Ishikawa (cell line): Measurements from ENCODE around the gene KCTD2.

Experiments used
- CEBPB ChIP-seq: IDR thresholded peaks from 2 replicates; pipeline ENCODE4 v1.6.1; 2012
- CREB1 ChIP-seq: IDR thresholded peaks from 2 replicates; pipeline ENCODE4 v1.6.1; 2012; ENCODE audit warnings: low read depth
- EGR1 ChIP-seq: IDR thresholded peaks from 2 replicates; pipeline ENCODE4 v1.6.1; 2012
- EP300 ChIP-seq: IDR thresholded peaks from 2 replicates; pipeline ENCODE4 v1.6.1; 2012; ENCODE audit warnings: borderline replicate concordance
- FOXM1 ChIP-seq: IDR thresholded peaks from 2 replicates; pipeline ENCODE4 v1.6.1; 2012; ENCODE audit warnings: low read depth, borderline replicate concordance
- MAX ChIP-seq: IDR thresholded peaks from 2 replicates; pipeline ENCODE4 v1.6.1; 2012
- NFIC ChIP-seq: IDR thresholded peaks from 2 replicates; pipeline ENCODE4 v1.6.1; 2012
- RAD21 ChIP-seq: IDR thresholded peaks from 2 replicates; pipeline ENCODE4 v1.6.1; 2012; ENCODE audit warnings: low read depth
- REST ChIP-seq: IDR thresholded peaks from 2 replicates; pipeline ENCODE4 v1.6.1; 2012; ENCODE audit warnings: low read depth, mild to moderate bottlenecking
- TAF1 ChIP-seq: IDR thresholded peaks from 2 replicates; pipeline ENCODE4 v1.6.1; 2012; ENCODE audit warnings: low read depth, mild to moderate bottlenecking
- TCF12 ChIP-seq: IDR thresholded peaks from 2 replicates; pipeline ENCODE4 v1.6.1; 2012; ENCODE audit warnings: low read depth
- TEAD4 ChIP-seq: IDR thresholded peaks from 2 replicates; pipeline ENCODE4 v1.6.1; 2012
- USF1 ChIP-seq: IDR thresholded peaks from 2 replicates; pipeline ENCODE4 v1.6.1; 2012
- YY1 ChIP-seq: IDR thresholded peaks from 2 replicates; pipeline ENCODE4 v1.6.1; 2012; ENCODE audit warnings: low read depth
- ZBTB7A ChIP-seq: IDR thresholded peaks from 2 replicates; pipeline ENCODE4 v1.6.1; 2012; ENCODE audit warnings: low read depth

Gene KCTD2

GRCh38 chr17:75065562-75066151 lies 18.6 kb downstream of the KCTD2 start:
- TF ChIP-seq TCF12, result no peak
- TF ChIP-seq REST, result no peak
- TF ChIP-seq NFIC, result no peak
- no peak for TF ChIP-seq MAX
- no peak for TF ChIP-seq EP300
- no peak for TF ChIP-seq USF1

- TF ChIP-seq CEBPB, result no peak
- no peak for TF ChIP-seq MAX
- no peak for TF ChIP-seq REST
- TF ChIP-seq TAF1, result no peak
- TF ChIP-seq YY1, result no peak
- no peak for TF ChIP-seq TCF12
- no peak for TF ChIP-seq FOXM1
- TF ChIP-seq TEAD4, result no peak
- no peak for TF ChIP-seq EP300
- TF ChIP-seq EGR1, result no peak
These were observed 20.8 kb downstream of the KCTD2 start for GRCh38 chr17:75067856-75068255.

- TF ChIP-seq TAF1 (no peak), USF1 (no peak), YY1 (no peak), RAD21 (no peak), MAX (no peak), EGR1 (no peak), ZBTB7A (no peak), EP300 (no peak), CREB1 (no peak), NFIC (no peak), TEAD4 (no peak), FOXM1 (no peak), TCF12 (no peak), CEBPB (no peak), REST (no peak)
These were observed 21.7 kb downstream of the KCTD2 start for GRCh38 chr17:75068750-75069149.

GRCh38 chr17:75069783-75070182 lies 22.8 kb downstream of the KCTD2 start:
- TF ChIP-seq RAD21, result peak; percentile 66
- no peak for TF ChIP-seq TCF12

- TF ChIP-seq TEAD4 (no peak), TAF1 (no peak), CEBPB (no peak)
These were observed 26.6 kb downstream of the KCTD2 start for GRCh38 chr17:75073618-75074047.
